BLaER1 treated with 17β-estradiol and CSF1 and Interleukin-3, amounts not matched to agents 10 nM and 100 nM (cell line): ENCODE measurements around the gene TUBA4B.

Experiments used
- H3K27ac ChIP-seq, 11 experiments: shearing (Covaris generic); formaldehyde crosslinking; 2 replicates each; pipeline ENCODE4 v1.8.1; 2022
- H3K27me3 ChIP-seq, 11 experiments: shearing (Covaris generic); formaldehyde crosslinking; 2 replicates each; pipeline ENCODE4 v1.8.1; 2022
- H3K36me3 ChIP-seq, 11 experiments: shearing (Covaris generic); formaldehyde crosslinking; 2 replicates each; pipeline ENCODE4 v1.8.1; 2022
- H3K4me1 ChIP-seq, 10 experiments: shearing (Covaris generic); formaldehyde crosslinking; 2 replicates each; pipeline ENCODE4 v1.8.1; 2022
- H3K4me2 ChIP-seq, 11 experiments: shearing (Covaris generic); formaldehyde crosslinking; 2 replicates each; pipeline ENCODE4 v1.8.1; 2022
- H3K4me3 ChIP-seq, 10 experiments: shearing (Covaris generic); formaldehyde crosslinking; 2 replicates each; pipeline ENCODE4 v1.8.1; 2022
- H3K9ac ChIP-seq, 11 experiments: shearing (Covaris generic); formaldehyde crosslinking; 2 replicates each; pipeline ENCODE4 v1.8.1; 2022
- H3K9me3 ChIP-seq, 11 experiments: shearing (Covaris generic); formaldehyde crosslinking; replicated peaks in 1 of 11; 2 replicates each; pipeline ENCODE4 v1.8.1; 2022
- H4K20me1 ChIP-seq, 11 experiments: shearing (Covaris generic); formaldehyde crosslinking; 2 replicates each; pipeline ENCODE4 v1.8.1; 2022
- Cebpa-rat ChIP-seq, 11 experiments: shearing (Covaris generic); IDR thresholded peaks; 2 replicates each; pipeline ENCODE4 v1.8.1; 2022

Gene TUBA4B

DNA sequence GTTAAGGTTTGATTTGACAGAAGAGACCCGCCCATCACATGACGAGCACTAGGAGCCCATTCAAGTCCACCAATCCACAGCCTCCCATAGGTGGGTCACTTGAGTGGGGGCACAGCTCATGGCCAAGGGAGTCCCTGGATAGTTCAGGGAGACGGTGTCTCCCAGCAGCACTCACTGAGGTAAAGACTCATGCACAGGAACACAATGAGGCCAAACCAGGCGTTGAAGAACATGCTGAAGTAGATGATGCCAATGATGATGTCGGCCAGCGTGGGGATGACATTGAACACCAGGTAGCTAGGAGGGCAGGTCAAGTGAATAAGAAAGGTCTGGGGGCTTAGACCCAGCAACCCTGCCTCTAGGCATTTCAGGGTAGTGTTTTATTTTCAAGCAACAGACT, 38.3 kb upstream of the TUBA4B start:
- H3K27ac ChIP-seq: no peak overlapping the region
- H3K27me3 ChIP-seq: no peaks in the 10 kb centered on the region
- peaks cover 47 to 61% (median 51%) of the 10 kb centered on the region in 10 experiments for H3K4me1 ChIP-seq
- H3K9me3 ChIP-seq: no peaks in the 10 kb centered on the region
- H3K9ac ChIP-seq: no peak overlapping the region; a peak in 1 of 22 replicates
- peaks cover 20 to 70% (median 49%) of the 10 kb centered on the region in 11 experiments for H3K36me3 ChIP-seq
- H3K4me3 ChIP-seq: no peak overlapping the region
- H4K20me1 ChIP-seq: peaks cover under 1 to 37% (median 7%) of the 10 kb centered on the region in 11 experiments; a peak in 14 of 22 replicates
- no peak for TF ChIP-seq Cebpa-rat (IDR thresholded peaks at IDR 0.05)
- no peak overlapping the region for H3K4me2 ChIP-seq

- H3K9me3 ChIP-seq: no peaks in the 10 kb centered on the region
- H3K9ac ChIP-seq: peak overlapping the region in 2 of 11 experiments; percentile 15 to 45; a peak in 2 of 22 replicates
- H3K4me2 ChIP-seq: peak overlapping the region in 10 of 11 experiments; percentile 26 to 100 (median 98); a peak in 17 of 22 replicates
- peak overlapping the region in 1 of 11 experiments; percentile 85; a peak in 3 of 22 replicates for H3K27ac ChIP-seq
- H3K4me3 ChIP-seq: no peak overlapping the region
- no peak for TF ChIP-seq Cebpa-rat (IDR thresholded peaks at IDR 0.05)
- H3K4me1 ChIP-seq: peaks cover 40 to 61% (median 50%) of the 10 kb centered on the region in 10 experiments
- no peaks in the 10 kb centered on the region for H3K27me3 ChIP-seq
- H4K20me1 ChIP-seq: peaks cover 4 to 42% (median 17%) of the 10 kb centered on the region in 11 experiments; a peak in 15 of 22 replicates
- H3K36me3 ChIP-seq: peaks cover 27 to 70% (median 50%) of the 10 kb centered on the region in 11 experiments
Observed at GRCh38 chr2:219215871-219216534, 37.0 kb upstream of the TUBA4B start.

DNA sequence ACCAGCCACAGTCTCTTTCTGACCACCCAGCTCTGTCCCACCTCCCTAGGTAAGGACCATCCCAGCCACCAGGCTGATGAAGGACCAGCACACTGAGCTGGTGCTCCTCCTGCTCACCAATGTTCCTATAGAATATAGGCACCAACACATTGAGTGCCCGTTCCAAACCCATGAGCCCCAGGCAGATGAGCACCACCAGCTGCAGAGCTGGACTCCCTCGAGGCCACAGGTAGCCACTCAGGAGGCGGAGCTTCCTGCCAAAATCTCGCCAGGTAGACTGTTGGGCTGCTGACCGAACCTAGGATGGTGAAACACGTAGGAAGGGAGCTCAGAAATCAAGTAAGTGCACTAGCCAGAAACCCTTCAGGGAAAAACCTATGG, 36.5 kb upstream of the TUBA4B start:
- Histone ChIP-seq H3K27me3 (no peaks in the 10 kb centered on the region), H3K27ac (peak overlapping the region in 3 of 11 experiments; percentile 69 to 89 (median 85); a peak in 3 of 22 replicates), H3K36me3 (peaks cover 32 to 72% (median 52%) of the 10 kb centered on the region in 11 experiments), H4K20me1 (peaks cover 4 to 42% (median 18%) of the 10 kb centered on the region in 11 experiments; a peak in 15 of 22 replicates), H3K4me1 (peaks cover 40 to 58% (median 51%) of the 10 kb centered on the region in 10 experiments), H3K9ac (peak overlapping the region in 4 of 11 experiments; percentile 15 to 86 (median 60); a peak in 4 of 22 replicates), H3K4me2 (peak overlapping the region; percentile 26 to 100 (median 98); a peak in 18 of 22 replicates), H3K9me3 (no peaks in the 10 kb centered on the region), H3K4me3 (no peak overlapping the region)
- no peak for TF ChIP-seq Cebpa-rat (IDR thresholded peaks at IDR 0.05)

- H3K9ac ChIP-seq: peak overlapping the region; percentile 31 to 89 (median 74); a peak in 21 of 22 replicates
- H3K4me2 ChIP-seq: peak overlapping the region; percentile 87 to 100 (median 98)
Observed at GRCh38 chr2:219218217-219218731, 34.8 kb upstream of the TUBA4B start.

DNA sequence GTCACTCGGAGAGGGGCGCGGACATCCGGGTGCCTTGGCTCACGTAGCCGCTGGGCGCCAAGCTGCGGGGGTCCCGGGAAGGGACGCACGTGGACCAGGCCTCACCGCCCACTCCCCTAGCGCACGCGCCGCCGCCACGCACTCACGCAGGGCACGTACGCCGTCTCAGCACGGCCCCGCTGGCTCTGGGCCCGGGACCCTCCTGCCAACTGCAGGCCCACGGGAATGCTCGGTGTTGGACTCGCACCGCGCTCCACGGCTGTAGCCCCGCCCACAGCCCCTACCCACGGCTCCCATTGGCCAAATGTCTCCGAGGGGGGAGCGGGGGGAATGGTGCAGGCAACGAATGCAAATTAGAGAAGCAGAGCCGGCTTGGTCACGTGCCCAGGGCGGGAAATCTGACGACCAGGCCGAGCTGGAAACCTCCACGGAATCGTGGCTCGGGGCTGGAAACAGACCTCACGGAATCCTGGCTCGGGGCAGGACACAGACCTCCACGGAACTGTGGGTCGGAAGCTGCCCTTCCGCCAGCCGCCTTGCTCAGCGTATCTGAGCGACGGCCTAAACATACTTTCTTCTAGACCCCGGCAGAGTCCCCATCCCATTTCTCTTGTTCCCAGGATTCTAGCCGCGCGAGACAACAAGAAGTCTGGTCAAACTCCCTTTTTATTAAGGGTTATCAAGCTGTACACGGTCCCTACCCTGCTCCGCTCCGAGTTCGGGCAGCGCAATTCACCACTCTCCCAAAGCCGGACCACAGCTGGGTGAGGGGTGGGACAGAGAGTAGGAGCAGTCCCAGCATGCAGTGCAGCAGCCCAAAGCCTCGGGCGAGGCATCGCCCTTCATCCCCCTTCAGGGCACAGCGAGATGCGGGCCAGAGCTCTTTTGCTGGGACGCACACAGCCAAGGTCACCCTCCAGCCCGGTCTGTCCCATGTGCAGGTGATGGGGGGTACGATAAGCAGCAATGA, 34.0 kb upstream of the TUBA4B start, which contains the start of gene ABCB6:
TSS of gene ABCB6 (minus strand) at position 227 of the 970 bp plus-strand sequence. CDS start 285 bp downstream, outside the sequence.
- no peaks in the 10 kb centered on the region for H3K9me3 ChIP-seq
- peaks cover 40 to 58% (median 51%) of the 10 kb centered on the region in 10 experiments for H3K4me1 ChIP-seq
- no peaks in the 10 kb centered on the region for H3K27me3 ChIP-seq
- H3K4me3 ChIP-seq: peak within 1 kb of the TSS; percentile 47 to 72 (median 61)
- peaks cover 4 to 60% (median 31%) of the 10 kb centered on the region in 11 experiments; a peak in 16 of 22 replicates for H4K20me1 ChIP-seq
- H3K9ac ChIP-seq: peak within 1 kb of the TSS; percentile 42 to 89 (median 74); a peak in 21 of 22 replicates
- no peak for TF ChIP-seq Cebpa-rat (IDR thresholded peaks at IDR 0.05)
- H3K27ac ChIP-seq: peak within 1 kb of the TSS in 10 of 11 experiments; percentile 57 to 89 (median 74); a peak in 20 of 22 replicates
- peak within 1 kb of the TSS; percentile 87 to 100 (median 98) for H3K4me2 ChIP-seq
- H3K36me3 ChIP-seq: peaks cover 50 to 74% (median 57%) of the 10 kb centered on the region in 11 experiments

More at GRCh38 chr2:219218217-219218731, 34.8 kb upstream of the TUBA4B start:
- Histone ChIP-seq H3K27me3 (no peaks in the 10 kb centered on the region), H3K36me3 (peaks cover 43 to 74% (median 57%) of the 10 kb centered on the region in 11 experiments), H3K4me3 (peak overlapping the region; percentile 47 to 72 (median 61)), H3K4me1 (peaks cover 40 to 58% (median 51%) of the 10 kb centered on the region in 10 experiments), H3K27ac (peak overlapping the region in 10 of 11 experiments; percentile 57 to 89 (median 74); a peak in 20 of 22 replicates), H3K9me3 (no peaks in the 10 kb centered on the region), H4K20me1 (peaks cover 4 to 52% (median 31%) of the 10 kb centered on the region in 11 experiments; a peak in 16 of 22 replicates)
- no peak for TF ChIP-seq Cebpa-rat (IDR thresholded peaks at IDR 0.05)

- Histone ChIP-seq H3K27me3 (no peaks in the 10 kb centered on the region), H3K27ac (peak overlapping the region in 2 of 11 experiments; percentile 69 to 85; a peak in 2 of 22 replicates), H3K4me1 (peaks cover 43 to 68% (median 56%) of the 10 kb centered on the region in 10 experiments), H3K9ac (peak overlapping the region in 9 of 11 experiments; percentile 42 to 89 (median 75); a peak in 14 of 22 replicates), H4K20me1 (peaks cover 5 to 69% (median 34%) of the 10 kb centered on the region in 11 experiments; a peak in 17 of 22 replicates), H3K36me3 (peaks cover 53 to 74% (median 60%) of the 10 kb centered on the region in 11 experiments), H3K9me3 (no peaks in the 10 kb centered on the region), H3K4me3 (peak overlapping the region in 3 of 10 experiments; percentile 56 to 65 (median 61); a peak in 4 of 20 replicates), H3K4me2 (peak overlapping the region; percentile 87 to 100 (median 98))
- TF ChIP-seq Cebpa-rat (IDR thresholded peaks at IDR 0.05): no peak
Observed at GRCh38 chr2:219219784-219220532, 33.1 kb upstream of the TUBA4B start.

GRCh38 chr2:219220652-219221402, 32.2 kb upstream of the TUBA4B start:
- peaks cover 48 to 72% (median 64%) of the 10 kb centered on the region in 10 experiments for H3K4me1 ChIP-seq

More at GRCh38 chr2:219220652-219221402, 32.2 kb upstream of the TUBA4B start:
- Histone ChIP-seq H3K4me3 (no peak overlapping the region), H4K20me1 (peaks cover 12 to 78% (median 42%) of the 10 kb centered on the region in 11 experiments; a peak in 16 of 22 replicates), H3K4me2 (peak overlapping the region in 3 of 11 experiments; percentile 87 to 99 (median 98); a peak in 3 of 22 replicates), H3K36me3 (peaks cover 55 to 71% (median 62%) of the 10 kb centered on the region in 11 experiments), H3K9me3 (no peaks in the 10 kb centered on the region), H3K27me3 (no peaks in the 10 kb centered on the region), H3K27ac (no peak overlapping the region), H3K9ac (peak overlapping the region in 1 of 11 experiments; percentile 8; a peak in 1 of 22 replicates)
- TF ChIP-seq Cebpa-rat (IDR thresholded peaks at IDR 0.05): no peak
